ENCODE data around the gene MARCHF2.

The MARCHF2 gene

GRCh38 chr19:8477889-8478288 lies 64.8 kb downstream of the MARCHF2 start:
- no peak for DNase-seq (ENCODE audit: low read depth, low spot score)

GRCh38 chr19:8478598-8478997 lies 65.5 kb downstream of the MARCHF2 start:
- DNase-seq (ENCODE audit: low read depth, low spot score), result no peak

DNA sequence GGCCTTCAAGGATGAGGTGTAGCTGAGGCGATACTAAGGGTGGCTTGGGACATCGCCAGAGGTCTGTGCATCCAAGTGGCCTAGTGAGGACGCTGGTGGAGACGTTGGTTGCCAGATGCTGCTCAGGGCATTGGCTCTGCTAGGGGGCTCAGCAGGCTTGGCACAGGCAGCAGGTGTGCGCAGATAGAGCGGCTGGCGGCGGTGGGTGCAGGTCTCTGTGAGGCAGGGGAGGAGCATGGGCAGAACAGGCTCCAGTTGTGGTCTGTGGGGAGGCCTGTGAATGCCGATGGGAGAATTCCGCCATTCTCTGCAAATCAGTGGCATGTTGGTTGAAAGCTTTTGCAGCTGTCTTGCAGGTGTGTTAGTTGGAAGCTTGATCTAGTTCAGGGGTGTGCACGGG lies 68.1 kb downstream of the MARCHF2 start:
- no peak for DNase-seq (ENCODE audit: low read depth, low spot score)

DNA sequence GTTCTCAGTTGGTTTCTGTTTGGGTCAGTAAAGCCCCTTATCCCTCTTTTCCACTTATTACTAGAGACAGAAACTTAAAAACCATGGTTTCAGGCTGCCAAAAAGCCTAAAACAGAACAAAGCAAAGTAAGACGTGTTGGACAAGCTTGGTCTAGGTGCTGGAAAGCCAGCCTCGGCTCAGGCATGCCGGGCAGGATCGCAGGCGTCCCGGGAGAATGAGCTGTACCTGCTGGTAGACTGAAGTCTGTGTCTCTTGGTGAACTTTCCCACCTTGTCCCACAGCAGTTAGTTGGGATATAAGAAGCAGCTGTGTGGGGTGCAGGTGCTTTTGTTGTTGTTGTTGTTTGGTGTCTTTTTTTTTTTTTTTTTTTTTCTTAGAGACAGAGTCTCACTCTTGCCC lies 68.5 kb downstream of the MARCHF2 start:
- DNase-seq (ENCODE audit: low read depth, low spot score), result no peak

DNA sequence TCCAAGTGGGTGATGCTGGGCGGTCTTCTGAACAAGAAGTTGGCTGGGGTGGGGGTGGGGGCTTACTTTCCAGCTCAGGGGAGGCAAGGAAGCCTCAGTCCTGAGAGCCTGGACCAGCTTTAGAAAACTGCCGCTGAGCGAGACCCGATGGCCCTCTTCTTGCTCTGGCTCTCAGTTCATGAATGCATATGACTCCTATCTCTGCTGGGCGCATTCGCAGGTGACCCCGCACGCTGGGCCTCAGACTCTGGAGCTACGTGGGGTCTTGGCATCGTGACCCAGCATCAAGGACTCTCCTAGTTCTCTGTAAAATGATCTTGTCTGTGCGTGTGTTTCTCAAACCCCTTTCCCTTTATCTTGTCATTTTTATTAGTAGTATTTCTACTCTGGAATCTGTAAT lies 69.6 kb downstream of the MARCHF2 start:
- no peak for DNase-seq (ENCODE audit: low read depth, low spot score)

DNA sequence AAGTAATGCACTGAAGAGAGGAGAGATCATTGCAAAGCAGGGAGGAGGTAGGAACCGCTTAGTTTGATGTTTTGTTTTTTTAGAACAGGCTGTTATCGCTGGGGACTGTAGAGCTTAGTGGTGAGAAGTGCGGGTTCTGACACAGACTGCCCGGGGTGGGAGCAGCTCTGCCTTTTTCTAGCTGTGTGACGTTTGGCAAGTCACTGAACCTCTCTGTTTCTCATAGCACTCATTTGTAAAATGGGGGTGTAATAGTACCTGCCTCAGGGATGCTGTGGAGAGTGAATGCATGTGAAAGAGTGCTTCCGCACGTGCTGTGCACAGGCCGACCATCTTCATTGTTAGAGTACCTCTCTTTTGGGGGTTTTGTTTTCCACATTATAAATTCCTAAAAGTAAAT lies 70.1 kb downstream of the MARCHF2 start:
- no peak for DNase-seq (ENCODE audit: low read depth, low spot score)

DNA sequence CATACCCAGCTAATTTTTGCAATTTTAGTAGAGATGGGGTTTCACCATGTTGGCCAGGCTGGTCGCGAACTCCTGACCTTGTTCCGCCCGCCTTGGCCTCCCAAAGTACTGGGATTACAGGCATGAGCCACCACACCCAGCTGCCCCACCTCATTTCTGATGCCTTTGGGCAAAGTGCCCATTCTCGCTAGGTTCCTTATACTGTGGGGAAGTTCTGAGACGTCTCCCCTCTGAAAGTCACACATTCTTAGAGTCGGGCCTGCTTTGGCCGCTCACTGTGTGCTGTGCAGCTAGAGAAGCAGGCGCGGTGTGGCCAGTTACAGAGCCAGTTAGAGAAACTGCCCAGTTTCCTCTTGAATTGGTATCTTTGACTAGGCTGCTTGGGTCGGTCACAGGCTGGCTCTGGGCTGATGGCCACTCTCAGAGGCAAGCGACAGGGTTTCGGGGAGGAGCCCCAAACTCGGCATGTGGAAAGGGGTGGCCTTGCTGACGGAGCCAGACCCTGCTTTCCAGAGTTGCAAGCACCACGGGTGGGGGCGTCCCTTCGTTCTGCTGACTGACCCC lies 71.3 kb downstream of the MARCHF2 start:
- DNase-seq (ENCODE audit: low read depth, low spot score), result no peak

- no peak for DNase-seq (ENCODE audit: low read depth, low spot score)
Observed at GRCh38 chr19:8485561-8486371, 72.7 kb downstream of the MARCHF2 start.

- DNase-seq (ENCODE audit: low read depth, low spot score), result no peak
Observed at GRCh38 chr19:8486661-8487136, 73.6 kb downstream of the MARCHF2 start.

DNA sequence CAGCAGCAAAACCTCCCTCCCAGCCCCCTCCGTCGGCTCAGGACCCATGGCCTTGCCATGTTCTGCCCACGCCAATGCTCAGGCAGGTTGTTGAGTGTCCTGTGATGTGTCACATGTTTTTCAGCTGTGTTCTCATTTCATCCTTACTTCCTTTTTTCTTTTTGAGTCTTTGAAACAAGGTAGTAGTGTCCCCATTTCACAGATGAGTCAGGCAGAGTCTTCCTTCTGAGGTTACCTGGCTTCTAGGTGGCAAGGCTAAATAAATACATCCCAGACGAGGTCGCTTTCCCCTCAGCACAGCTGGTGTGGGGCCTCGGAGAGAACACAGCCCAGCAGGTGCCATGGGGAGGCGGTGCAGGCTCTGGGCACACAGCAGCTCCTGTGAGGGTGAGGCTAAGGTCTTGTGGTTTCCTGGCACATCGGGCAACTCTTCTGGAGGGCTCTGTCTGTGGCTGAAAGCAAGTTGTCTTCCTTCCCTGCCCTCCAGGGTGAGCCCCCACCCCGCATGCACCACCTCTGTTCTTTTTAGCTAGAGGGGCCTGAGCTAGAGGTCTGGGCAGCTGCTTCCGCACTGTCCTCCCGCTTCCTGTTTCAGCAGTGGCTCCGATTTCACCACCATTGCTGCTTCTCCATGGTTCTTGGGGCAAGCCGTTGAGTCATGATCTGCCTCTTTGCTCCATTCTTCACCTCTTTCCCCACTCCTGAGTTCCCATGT lies 74.2 kb downstream of the MARCHF2 start:
- DNase-seq (ENCODE audit: low read depth, low spot score), result no peak

- no peak for DNase-seq (ENCODE audit: low read depth, low spot score)
Observed at GRCh38 chr19:8488365-8488764, 75.3 kb downstream of the MARCHF2 start.

Data from ELF-1 (cell line).